Measurements from ENCODE around the gene CNTNAP5.

DNA sequence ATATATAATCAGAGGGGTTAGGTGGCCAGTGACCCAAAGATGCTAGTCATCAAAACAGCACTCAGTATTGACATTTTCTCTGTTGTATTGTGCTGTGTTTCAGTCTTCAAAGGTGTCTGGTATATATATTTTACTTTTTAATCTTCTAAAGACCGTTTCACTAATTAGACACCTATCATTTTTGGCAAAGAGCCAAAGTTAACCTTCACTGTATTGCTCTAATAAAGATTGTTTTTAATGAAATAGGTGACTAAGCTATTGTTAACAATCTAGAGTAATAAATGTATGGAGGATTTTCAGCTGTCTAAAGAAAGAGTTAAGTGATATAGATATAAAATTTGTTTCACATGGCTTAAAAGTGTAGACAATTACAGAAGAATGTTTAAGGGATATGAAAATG is 264.0 kb downstream of the CNTNAP5 start:
- TF ChIP-seq, protein P1, sequence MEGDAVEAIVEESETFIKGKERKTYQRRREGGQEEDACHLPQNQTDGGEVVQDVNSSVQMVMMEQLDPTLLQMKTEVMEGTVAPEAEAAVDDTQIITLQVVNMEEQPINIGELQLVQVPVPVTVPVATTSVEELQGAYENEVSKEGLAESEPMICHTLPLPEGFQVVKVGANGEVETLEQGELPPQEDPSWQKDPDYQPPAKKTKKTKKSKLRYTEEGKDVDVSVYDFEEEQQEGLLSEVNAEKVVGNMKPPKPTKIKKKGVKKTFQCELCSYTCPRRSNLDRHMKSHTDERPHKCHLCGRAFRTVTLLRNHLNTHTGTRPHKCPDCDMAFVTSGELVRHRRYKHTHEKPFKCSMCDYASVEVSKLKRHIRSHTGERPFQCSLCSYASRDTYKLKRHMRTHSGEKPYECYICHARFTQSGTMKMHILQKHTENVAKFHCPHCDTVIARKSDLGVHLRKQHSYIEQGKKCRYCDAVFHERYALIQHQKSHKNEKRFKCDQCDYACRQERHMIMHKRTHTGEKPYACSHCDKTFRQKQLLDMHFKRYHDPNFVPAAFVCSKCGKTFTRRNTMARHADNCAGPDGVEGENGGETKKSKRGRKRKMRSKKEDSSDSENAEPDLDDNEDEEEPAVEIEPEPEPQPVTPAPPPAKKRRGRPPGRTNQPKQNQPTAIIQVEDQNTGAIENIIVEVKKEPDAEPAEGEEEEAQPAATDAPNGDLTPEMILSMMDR (IDR thresholded peaks at IDR 0.05): no peak
- TF ChIP-seq EZH2 (IDR thresholded peaks at IDR 0.05; ENCODE audit: borderline replicate concordance, insufficient read depth, low read depth, low read length, poor library complexity, severe bottlenecking): no peak
